Stimulated activated CD4-positive, alpha-beta T cell treated with anti-CD3 and anti-CD28 coated beads, Interleukin-2, amount 100 ng/mL, for 24 hours (primary cell): ENCODE data around the gene BMP2.

ENCODE experiments used
- DNase-seq, 2 donors: peaks; one replicate each; pipeline ENCODE4 v3.0.0-alpha.2; 2020

The BMP2 gene

GRCh38 chr20:6767536-6768227 is at the start of gene BMP2:
Gene BMP2 (plus strand): TSS chr20:6767686. CDS start chr20:6770127, 2,441 bp downstream.
- peak in 1 of 2 donors; percentile 21 for DNase-seq

- DNase-seq, result no peak
Observed at GRCh38 chr20:6718662-6719368, 48.7 kb upstream of the BMP2 start.

GRCh38 chr20:6719369-6719721 is 48.1 kb upstream of the BMP2 start:
- DNase-seq, result no peak

- no peak for DNase-seq
Observed at GRCh38 chr20:6726761-6727160, 40.7 kb upstream of the BMP2 start.

- no peak for DNase-seq
Observed at GRCh38 chr20:6730672-6731328, 36.7 kb upstream of the BMP2 start.

GRCh38 chr20:6732001-6732447 is 35.5 kb upstream of the BMP2 start:
- DNase-seq, result no peak

GRCh38 chr20:6732851-6733250 is 34.6 kb upstream of the BMP2 start:
- DNase-seq, result no peak

GRCh38 chr20:6733965-6734364 is 33.5 kb upstream of the BMP2 start:
- no peak for DNase-seq

- no peak for DNase-seq
Observed at GRCh38 chr20:6735942-6736845, 31.3 kb upstream of the BMP2 start.

- no peak for DNase-seq
Observed at GRCh38 chr20:6739406-6739805, 28.1 kb upstream of the BMP2 start.

GRCh38 chr20:6740096-6740495 is 27.4 kb upstream of the BMP2 start:
- no peak for DNase-seq

- no peak for DNase-seq
Observed at GRCh38 chr20:6744180-6744579, 23.3 kb upstream of the BMP2 start.

- no peak for DNase-seq
Observed at GRCh38 chr20:6744805-6745204, 22.7 kb upstream of the BMP2 start.

- DNase-seq, result no peak
Observed at GRCh38 chr20:6746901-6747609, 20.4 kb upstream of the BMP2 start.

GRCh38 chr20:6750438-6750837 is 17.0 kb upstream of the BMP2 start:
- DNase-seq, result no peak

GRCh38 chr20:6756693-6757595 is 10.5 kb upstream of the BMP2 start:
- DNase-seq, result no peak

- DNase-seq, result no peak
Observed at GRCh38 chr20:6764619-6765018, 2.9 kb upstream of the BMP2 start.

GRCh38 chr20:6765469-6766058 is 1.9 kb upstream of the BMP2 start:
- DNase-seq, result no peak

- DNase-seq, result no peak
Observed at GRCh38 chr20:6766433-6766832, 1.1 kb upstream of the BMP2 start.

- DNase-seq, result no peak
Observed at GRCh38 chr20:6767126-6767535, 355 bp upstream of the BMP2 start.
